PC-9 (cell line): ENCODE data around the gene CSF1. TPM values are rescaled to one million over a fixed set of nuclear protein-coding genes. Genes with fewer than 3 reads are reported as not detected.
A peak's percentile ranks its signal among the peaks of the same experiment; 100 is the strongest.

Source experiments
- BruUV-seq: library from RNA; stranded (reverse); fragments of 400-500 nt; replicated peaks from 2 replicates; lab custom pipeline; 2021; lab: Mats Ljungman, UMichigan
- CTCF ChIA-PET: fragments of 300-600 bp; sonication (Branson Sonifier 250); formaldehyde crosslinking; loops from one replicate; lab custom pipeline; 2022; ENCODE audit warnings: antibody characterized with exemption; lab: Charles Lee
- POLR2A ChIA-PET: fragments of 300-600 bp; sonication (Branson Sonifier 250); formaldehyde crosslinking; loops from one replicate; lab custom pipeline; 2022; ENCODE audit warnings: antibody characterized with exemption; ENCODE audit not compliant: unreplicated experiment; lab: Charles Lee
- DNase-seq, 2 experiments: peaks; one replicate each; pipeline versions ENCODE4 v3.0.0 to v3.0.0-alpha.2; 2015 to 2022; ENCODE audit warnings: mixed read lengths in 1 of 2
- H2AFZ ChIP-seq: fragments of 200-600 bp; sonication (generic); 2 replicates; pipeline ENCODE4 v1.8.1; 2017; ENCODE audit warnings: antibody characterized with exemption
- H3F3A ChIP-seq: fragments of 200-600 bp; sonication (generic); 2 replicates; pipeline ENCODE4 v1.8.1; 2017; ENCODE audit warnings: antibody characterized with exemption, mild to moderate bottlenecking, low read depth; ENCODE audit not compliant: insufficient read depth
- H3K27ac ChIP-seq: fragments of 200-600 bp; sonication (generic); 2 replicates; pipeline ENCODE4 v1.6.1; 2016; ENCODE audit warnings: mixed run types
- H3K27me3 ChIP-seq: fragments of 200-600 bp; sonication (generic); 2 replicates; pipeline ENCODE4 v1.6.1; 2016; ENCODE audit warnings: low read depth, mixed run types; ENCODE audit not compliant: insufficient read depth
- H3K36me3 ChIP-seq: fragments of 200-600 bp; sonication (generic); 2 replicates; pipeline ENCODE4 v1.6.1; 2016; ENCODE audit warnings: low read depth, mixed run types
- H3K4me1 ChIP-seq: fragments of 200-600 bp; sonication (generic); replicated peaks from 2 replicates; pipeline ENCODE4 v1.6.1; 2016; ENCODE audit warnings: mixed run types; ENCODE audit not compliant: insufficient read depth
- H3K4me2 ChIP-seq: fragments of 200-600 bp; sonication (generic); 2 replicates; pipeline ENCODE4 v1.6.1; 2017; ENCODE audit warnings: mixed run types
- H3K4me3 ChIP-seq: fragments of 200-600 bp; sonication (generic); 2 replicates; pipeline ENCODE4 v1.6.1; 2016; ENCODE audit warnings: mixed run types
- H3K79me2 ChIP-seq: fragments of 200-600 bp; sonication (generic); 2 replicates; pipeline ENCODE4 v1.6.1; 2017; ENCODE audit warnings: low read depth, mixed run types
- H3K9me2 ChIP-seq: fragments of 200-600 bp; sonication (generic); 2 replicates; pipeline ENCODE4 v1.8.1; 2017; ENCODE audit warnings: mild to moderate bottlenecking; ENCODE audit not compliant: insufficient read depth
- H3K9me3 ChIP-seq: fragments of 200-600 bp; sonication (generic); 2 replicates; pipeline ENCODE4 v1.8.1; 2016; ENCODE audit warnings: low read depth; ENCODE audit not compliant: insufficient read depth
- H4K20me1 ChIP-seq: fragments of 200-600 bp; sonication (generic); 2 replicates; pipeline ENCODE4 v1.8.1; 2017; ENCODE audit not compliant: insufficient read depth
- EZH2 ChIP-seq: fragments of 200-600 bp; sonication (generic); IDR thresholded peaks from 2 replicates; pipeline ENCODE4 v1.8.0; 2017; ENCODE audit warnings: antibody characterized with exemption, low read depth
- intact Hi-C: fragments of 100-400 bp; cut with micrococcal nuclease; formaldehyde crosslinking; loops from one replicate; pipeline ENCODE4 v1.10.0; 2022; ENCODE audit not compliant: unreplicated experiment
- total RNA-seq: library from RNA; stranded (reverse); gene quantifications from 2 replicates; pipeline ENCODE4 v1.2.3, GENCODE V29; 2021
- TF ChIP-seq, protein P1 (sequence below): fragments of 200-600 bp; sonication (generic); conservative IDR thresholded peaks from 2 replicates; pipeline ENCODE4 v1.6.1; 2017; ENCODE audit warnings: mixed run types, antibody characterized with exemption, mild to moderate bottlenecking, moderate library complexity

CSF1 gene
- total RNA-seq, 1 experiment from 2014 or later: 29.8 TPM

DNA sequence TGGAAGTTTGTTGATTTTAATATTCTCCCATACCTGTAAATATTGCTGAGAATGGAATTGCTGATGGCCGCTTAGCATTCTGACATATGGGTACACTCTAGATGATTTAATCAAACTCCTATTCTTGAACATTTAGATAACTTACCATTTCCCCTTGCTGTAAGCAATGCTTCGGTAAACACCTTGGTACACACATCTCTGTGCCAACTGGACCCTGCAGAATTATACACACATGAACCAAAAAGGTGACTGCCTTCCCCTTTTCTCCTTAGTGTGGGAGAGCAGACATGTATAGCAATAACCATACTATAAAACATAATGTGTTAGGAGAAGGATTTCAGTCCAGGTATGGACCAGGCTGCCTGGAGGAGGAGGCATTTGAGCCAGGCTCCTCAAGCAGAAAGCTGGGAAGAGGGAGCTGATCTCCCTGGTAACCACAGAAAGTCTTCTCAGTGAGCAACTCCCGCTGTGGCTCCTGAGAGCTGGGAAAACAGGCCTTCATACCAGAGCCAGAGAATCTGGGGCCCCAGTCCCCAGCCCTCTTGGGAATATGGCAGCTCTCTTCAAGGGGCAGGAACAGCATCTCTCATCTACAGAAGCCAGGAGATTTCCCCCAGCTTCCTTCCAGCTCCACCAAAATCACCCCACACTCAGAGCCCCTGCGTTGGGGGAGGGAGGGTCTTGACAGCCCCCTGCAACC is 33.9 kb upstream of the CSF1 start:
- H4K20me1 ChIP-seq: no peaks in the 10 kb centered on the region
- H3K9me3 ChIP-seq: no peaks in the 10 kb centered on the region
- ChIA-PET POLR2A (interaction anchor here (0.7 to 1.1 kb wide), 4 partner anchors 26 to 680 kb away, joined by 3 to 5 read pairs (median 4); no protein-coding TSS in a partner anchor), CTCF (interaction anchor here (0.6 to 1.2 kb wide), 4 partner anchors 83 to 1200 kb away, joined by 3 to 17 read pairs (median 8); no protein-coding TSS in a partner anchor)
- no peaks in the 10 kb centered on the region for H3K9me2 ChIP-seq
- peak overlapping the region; percentile 73 for H2AFZ ChIP-seq
- H3K4me2 ChIP-seq: peak overlapping the region; percentile 73
- intact Hi-C loops: loop anchor here (1.0 kb wide), 3 partner anchors 52 to 104 kb away; no protein-coding TSS in a partner anchor
- H3F3A ChIP-seq: peaks cover 37% of the 10 kb centered on the region
- H3K27me3 ChIP-seq: no peaks in the 10 kb centered on the region
- TF ChIP-seq, protein P1, sequence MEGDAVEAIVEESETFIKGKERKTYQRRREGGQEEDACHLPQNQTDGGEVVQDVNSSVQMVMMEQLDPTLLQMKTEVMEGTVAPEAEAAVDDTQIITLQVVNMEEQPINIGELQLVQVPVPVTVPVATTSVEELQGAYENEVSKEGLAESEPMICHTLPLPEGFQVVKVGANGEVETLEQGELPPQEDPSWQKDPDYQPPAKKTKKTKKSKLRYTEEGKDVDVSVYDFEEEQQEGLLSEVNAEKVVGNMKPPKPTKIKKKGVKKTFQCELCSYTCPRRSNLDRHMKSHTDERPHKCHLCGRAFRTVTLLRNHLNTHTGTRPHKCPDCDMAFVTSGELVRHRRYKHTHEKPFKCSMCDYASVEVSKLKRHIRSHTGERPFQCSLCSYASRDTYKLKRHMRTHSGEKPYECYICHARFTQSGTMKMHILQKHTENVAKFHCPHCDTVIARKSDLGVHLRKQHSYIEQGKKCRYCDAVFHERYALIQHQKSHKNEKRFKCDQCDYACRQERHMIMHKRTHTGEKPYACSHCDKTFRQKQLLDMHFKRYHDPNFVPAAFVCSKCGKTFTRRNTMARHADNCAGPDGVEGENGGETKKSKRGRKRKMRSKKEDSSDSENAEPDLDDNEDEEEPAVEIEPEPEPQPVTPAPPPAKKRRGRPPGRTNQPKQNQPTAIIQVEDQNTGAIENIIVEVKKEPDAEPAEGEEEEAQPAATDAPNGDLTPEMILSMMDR: no peak
- TF ChIP-seq EZH2: no peak
- H3K4me3 ChIP-seq: peak overlapping the region; percentile 30; the same call in 1 of the 2 replicates
- H3K27ac ChIP-seq: peak overlapping the region; percentile 82
- no peaks in the 10 kb centered on the region for H3K79me2 ChIP-seq
- H3K36me3 ChIP-seq: no peaks in the 10 kb centered on the region
- BruUV-seq: TSS peak; percentile 67
- peaks cover 49% of the 10 kb centered on the region for H3K4me1 ChIP-seq
- peak in 1 of 2 experiments; percentile 17 for DNase-seq

DNA sequence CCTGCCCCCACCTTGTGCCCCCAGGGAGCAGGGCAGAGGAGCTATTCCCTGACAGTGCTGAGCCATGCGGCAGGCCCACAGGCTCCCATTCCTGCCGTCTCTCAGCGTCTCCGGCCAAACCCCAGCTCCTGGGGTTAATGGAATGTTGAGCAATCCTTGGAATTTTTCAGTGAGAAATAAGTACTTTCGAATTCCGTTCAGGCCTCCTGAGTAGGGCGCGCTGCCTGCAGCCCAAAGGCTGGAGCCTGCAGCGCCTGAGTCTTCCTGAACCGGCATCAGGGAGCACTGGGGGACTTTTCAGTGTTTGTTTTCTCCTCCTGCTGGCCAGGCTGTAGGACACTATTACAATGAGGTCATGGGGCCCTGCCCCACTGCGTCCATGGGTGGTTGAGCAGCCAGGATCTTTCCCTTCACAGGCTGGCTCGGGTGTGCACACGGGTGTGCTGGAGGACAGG is 33.3 kb upstream of the CSF1 start:
- intact Hi-C loops: loop anchor here (1.0 kb wide), 3 partner anchors 53 to 103 kb away; no protein-coding TSS in a partner anchor
- Histone ChIP-seq H2AFZ (peak overlapping the region; percentile 73), H3K27me3 (no peaks in the 10 kb centered on the region), H3K79me2 (no peaks in the 10 kb centered on the region), H3K4me3 (peak overlapping the region; percentile 30; the same call in 1 of the 2 replicates), H3K4me1 (peaks cover 44% of the 10 kb centered on the region), H3K27ac (peak overlapping the region; percentile 82), H3K4me2 (peak overlapping the region; percentile 73), H3K9me2 (no peaks in the 10 kb centered on the region), H3K36me3 (no peaks in the 10 kb centered on the region), H4K20me1 (no peaks in the 10 kb centered on the region), H3K9me3 (no peaks in the 10 kb centered on the region), H3F3A (peaks cover 31% of the 10 kb centered on the region)
- no TSS peak for BruUV-seq
- POLR2A ChIA-PET: interaction anchor here (0.7 to 1.1 kb wide), 4 partner anchors 27 to 681 kb away, joined by 3 to 5 read pairs (median 4); no protein-coding TSS in a partner anchor
- CTCF ChIA-PET: interaction anchor here (0.6 to 1.2 kb wide), 4 partner anchors 84 to 1201 kb away, joined by 3 to 17 read pairs (median 8); no protein-coding TSS in a partner anchor
- peak; percentile 82 to 93 for DNase-seq
- TF ChIP-seq EZH2: no peak
- TF ChIP-seq, protein P1: peak; percentile 56; the same call in 1 of the 2 replicates

DNA sequence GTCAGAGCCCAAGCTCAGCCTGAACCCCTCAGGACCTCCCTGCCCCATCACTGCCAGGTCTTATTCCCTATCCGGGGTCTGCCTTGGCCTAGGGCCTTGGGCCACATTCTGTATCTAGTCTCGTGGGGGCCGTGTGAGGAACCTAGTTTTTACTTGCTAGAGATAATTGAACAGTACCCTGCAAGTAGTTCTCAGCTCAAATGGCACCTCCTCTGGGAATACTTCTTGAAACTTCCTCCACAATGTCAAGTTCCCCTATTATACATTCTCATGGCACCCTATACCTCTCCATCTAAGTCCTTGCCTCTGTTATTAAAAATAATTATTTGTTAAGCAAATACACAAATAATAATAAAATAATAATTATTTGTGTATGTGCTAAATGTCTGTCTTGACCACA is 32.9 kb upstream of the CSF1 start:
- intact Hi-C loops: loop anchor here (1.0 kb wide), 3 partner anchors 53 to 103 kb away; no protein-coding TSS in a partner anchor
- DNase-seq: no peak
- no peak for TF ChIP-seq EZH2
- TF ChIP-seq, protein P1: 0 out of 2 replicates have a peak, but pooled peaks have one; percentile 12
- Histone ChIP-seq H3K36me3 (no peaks in the 10 kb centered on the region), H3K9me3 (no peaks in the 10 kb centered on the region), H3F3A (peaks cover 27% of the 10 kb centered on the region), H3K9me2 (no peaks in the 10 kb centered on the region), H3K27ac (peak overlapping the region; percentile 82), H3K4me3 (no peak overlapping the region; the same call in 1 of the 2 replicates), H3K79me2 (no peaks in the 10 kb centered on the region), H3K4me1 (peaks cover 40% of the 10 kb centered on the region), H2AFZ (peak overlapping the region; percentile 73), H3K4me2 (peak overlapping the region; percentile 73), H3K27me3 (no peaks in the 10 kb centered on the region), H4K20me1 (no peaks in the 10 kb centered on the region)
- CTCF ChIA-PET: interaction anchor here (0.9 to 1.2 kb wide), 2 partner anchors 86 to 100 kb away, joined by 3 to 8 read pairs; no protein-coding TSS in a partner anchor
- no TSS peak for BruUV-seq
- POLR2A ChIA-PET: interaction anchor here (0.7 to 1.1 kb wide), 3 partner anchors 86 to 681 kb away, joined by 3 to 5 read pairs (median 4); no protein-coding TSS in a partner anchor
